Activated CD4-positive, alpha-beta T cell treated with anti-CD3 and anti-CD28 coated beads, Interleukin-2, amount 10 ng/mL, durations not matched to agents 7 days and 5 days (primary cell): ENCODE measurements around the gene PIGH. TPM values are rescaled to one million over a fixed set of nuclear protein-coding genes. Genes with fewer than 3 reads are reported as not detected.

ENCODE experiments used
- CTCF ChIA-PET: fragments of 350-600 bp; sonication (Branson Sonifier 250); formaldehyde crosslinking; loops from one replicate; lab custom pipeline; 2021; ENCODE audit warnings: antibody characterized with exemption; lab: Charles Lee
- POLR2A ChIA-PET: fragments of 350-600 bp; sonication (Branson Sonifier 250); formaldehyde crosslinking; loops from one replicate; lab custom pipeline; 2021; ENCODE audit warnings: antibody characterized with exemption; lab: Charles Lee
- DNase-seq: peaks from one replicate; pipeline ENCODE4 v3.0.0-alpha.2; 2020
- H3K27ac Mint-ChIP-seq: one replicate; pipeline ENCODE4 v1.8.0; 2021; ENCODE audit warnings: mild to moderate bottlenecking, moderate library complexity, mixed read lengths
- H3K27me3 Mint-ChIP-seq: one replicate; pipeline ENCODE4 v1.8.0; 2021; ENCODE audit warnings: mixed read lengths
- H3K36me3 Mint-ChIP-seq: one replicate; pipeline ENCODE4 v1.8.0; 2021; ENCODE audit warnings: low read depth, mixed read lengths
- H3K4me1 Mint-ChIP-seq: one replicate; pipeline ENCODE4 v1.8.0; 2021; ENCODE audit warnings: mixed read lengths
- H3K4me3 Mint-ChIP-seq: one replicate; pipeline ENCODE4 v1.8.0; 2021; ENCODE audit warnings: mild to moderate bottlenecking, moderate library complexity, mixed read lengths
- H3K9me3 Mint-ChIP-seq: one replicate; pipeline ENCODE4 v1.8.0; 2021; ENCODE audit warnings: mixed read lengths
- total RNA-seq, 2 experiments: library from RNA; stranded (reverse); gene quantifications; one replicate each; pipeline ENCODE4 v1.2.3, GENCODE V29; 2021

PIGH gene, protein sequence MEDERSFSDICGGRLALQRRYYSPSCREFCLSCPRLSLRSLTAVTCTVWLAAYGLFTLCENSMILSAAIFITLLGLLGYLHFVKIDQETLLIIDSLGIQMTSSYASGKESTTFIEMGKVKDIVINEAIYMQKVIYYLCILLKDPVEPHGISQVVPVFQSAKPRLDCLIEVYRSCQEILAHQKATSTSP
- 10 to 100 TPM; 17.4 to 18.5 TPM for total RNA-seq

DNA sequence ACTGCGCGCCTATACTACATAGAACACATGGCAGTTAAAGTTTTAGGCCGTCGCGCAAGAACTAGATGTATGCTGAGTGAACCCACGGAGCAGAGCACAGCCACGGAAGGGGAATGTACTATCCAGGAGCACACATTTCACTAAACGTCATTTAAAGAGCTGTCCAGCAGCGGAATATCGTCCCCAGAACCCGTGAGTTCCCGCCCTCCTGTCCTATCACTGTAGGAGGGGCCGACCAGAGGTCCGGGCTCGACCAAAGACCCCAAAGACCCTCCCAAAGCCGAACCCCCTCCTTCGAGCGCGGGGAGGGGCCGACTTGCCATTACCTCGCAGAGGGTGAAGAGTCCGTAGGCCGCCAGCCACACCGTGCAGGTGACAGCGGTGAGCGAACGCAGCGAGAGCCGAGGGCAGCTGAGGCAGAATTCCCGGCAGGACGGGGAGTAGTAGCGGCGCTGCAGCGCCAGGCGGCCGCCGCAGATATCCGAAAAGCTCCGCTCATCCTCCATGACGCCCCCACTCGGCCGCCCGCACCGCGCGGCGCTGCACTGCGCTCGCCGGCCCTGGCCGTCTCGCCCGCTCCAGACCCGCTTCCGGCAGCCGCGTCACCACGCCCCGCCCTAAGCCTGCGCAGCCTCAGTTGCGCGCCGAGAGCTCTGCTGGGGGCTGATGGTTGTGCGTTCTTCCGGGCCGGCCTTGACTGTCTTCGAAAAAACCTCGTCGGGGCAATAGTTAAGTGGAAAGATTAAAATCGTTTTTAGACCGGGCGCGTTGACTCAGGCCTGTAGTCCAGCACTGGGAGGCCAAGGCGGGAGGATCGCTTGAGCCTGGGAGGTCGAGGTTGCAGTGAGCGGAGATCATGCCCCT is at the start of gene PIGH:
PIGH (minus strand) TSS at position 571 of the 864 bp plus-strand sequence; CDS start at position 506, 65 bp downstream.
- peaks cover 4% of the 10 kb centered on the region for H3K9me3 Mint-ChIP-seq
- H3K36me3 Mint-ChIP-seq: peaks cover 14% of the 10 kb centered on the region
- H3K4me1 Mint-ChIP-seq: peaks cover 40% of the 10 kb centered on the region
- ChIA-PET POLR2A (interaction anchor here (1.2 kb wide), 1 partner anchor 8 kb away, joined by 3 read pairs; no protein-coding TSS in a partner anchor), CTCF (interaction anchor here (0.6 to 2.5 kb wide), 34 partner anchors 9 to 243 kb away, joined by 3 to 12 read pairs (median 4); partner anchors contain the start of gene TMEM229B)
- peak within 1 kb of the TSS; percentile 91 for H3K27ac Mint-ChIP-seq
- H3K27me3 Mint-ChIP-seq: no peaks in the 10 kb centered on the region
- DNase-seq: peak; percentile 94
- peak within 1 kb of the TSS; percentile 92 for H3K4me3 Mint-ChIP-seq

DNA sequence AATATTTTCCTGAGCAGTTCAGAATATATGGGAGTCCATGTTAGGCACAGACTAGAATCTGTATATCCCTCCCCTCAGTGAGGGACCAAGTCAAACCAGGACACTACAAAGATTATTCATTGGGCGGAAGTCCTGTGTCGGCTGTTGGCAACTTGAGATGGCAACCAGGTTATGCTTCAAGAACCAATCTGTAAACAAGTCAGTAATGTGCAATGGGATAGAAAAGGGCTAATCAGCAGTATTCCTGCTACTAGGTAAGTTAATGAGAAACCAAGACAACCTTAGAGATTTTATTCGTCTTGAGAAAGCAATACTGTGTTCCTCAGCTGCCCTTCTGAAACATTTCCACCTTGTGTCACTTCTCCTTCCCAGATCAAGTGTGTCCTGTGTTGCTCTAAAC is 46.1 kb upstream of the PIGH start:
- Mint-ChIP-seq H3K36me3 (peaks cover 24% of the 10 kb centered on the region), H3K4me3 (no peak overlapping the region), H3K27ac (no peak overlapping the region), H3K9me3 (no peaks in the 10 kb centered on the region), H3K4me1 (peaks cover 17% of the 10 kb centered on the region), H3K27me3 (no peaks in the 10 kb centered on the region)
- ChIA-PET POLR2A (no interaction called here), CTCF (no interaction called here)
- DNase-seq: no peak

DNA sequence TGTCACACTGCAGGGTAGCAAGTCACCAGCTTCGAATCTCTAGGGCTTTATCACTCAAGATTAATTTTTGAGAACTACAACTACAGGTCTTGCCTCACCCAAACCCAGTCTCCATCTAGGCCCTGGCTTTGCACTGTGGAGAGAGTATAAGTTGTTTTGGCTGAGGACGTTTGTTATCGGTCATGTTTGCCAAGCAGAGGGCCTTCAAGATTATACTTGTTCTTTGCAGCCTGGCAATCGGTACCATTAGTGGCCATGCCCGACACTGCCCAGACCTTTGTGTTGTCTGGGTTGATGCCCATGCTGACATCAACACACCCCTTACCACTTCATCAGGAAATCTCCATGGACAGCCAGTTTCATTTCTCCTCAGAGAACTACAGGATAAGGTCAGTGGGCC is 45.3 kb upstream of the PIGH start:
- no peak overlapping the region for H3K27ac Mint-ChIP-seq
- CTCF ChIA-PET: no interaction called here
- no peak for DNase-seq
- H3K4me1 Mint-ChIP-seq: peaks cover 17% of the 10 kb centered on the region
- H3K27me3 Mint-ChIP-seq: no peaks in the 10 kb centered on the region
- POLR2A ChIA-PET: no interaction called here
- H3K9me3 Mint-ChIP-seq: no peaks in the 10 kb centered on the region
- H3K36me3 Mint-ChIP-seq: peaks cover 17% of the 10 kb centered on the region
- H3K4me3 Mint-ChIP-seq: no peak overlapping the region

DNA sequence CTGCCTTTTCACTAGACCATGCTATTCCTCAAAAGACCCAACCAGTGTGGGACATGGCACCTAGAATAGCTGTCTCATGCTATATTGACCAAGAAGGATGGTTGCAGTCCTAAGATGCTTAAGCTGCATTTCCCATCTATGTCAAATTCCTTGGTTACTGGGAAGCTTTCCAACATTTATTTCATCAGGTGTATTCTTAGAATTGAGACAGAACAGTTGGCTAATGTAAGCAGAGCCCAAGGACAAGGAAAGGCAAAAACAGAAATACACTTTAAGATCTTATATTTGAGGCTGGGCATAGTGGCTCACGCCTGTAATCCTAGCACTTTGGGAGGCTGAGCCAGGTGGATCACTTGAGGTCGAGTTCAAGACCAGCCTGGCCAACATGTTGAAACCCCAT is 44.4 kb upstream of the PIGH start:
- no peak for DNase-seq
- peaks cover 10% of the 10 kb centered on the region for H3K36me3 Mint-ChIP-seq
- H3K4me3 Mint-ChIP-seq: no peak overlapping the region
- no peak overlapping the region for H3K27ac Mint-ChIP-seq
- no peaks in the 10 kb centered on the region for H3K27me3 Mint-ChIP-seq
- CTCF ChIA-PET: no interaction called here
- POLR2A ChIA-PET: no interaction called here
- no peaks in the 10 kb centered on the region for H3K9me3 Mint-ChIP-seq
- peaks cover 17% of the 10 kb centered on the region for H3K4me1 Mint-ChIP-seq

DNA sequence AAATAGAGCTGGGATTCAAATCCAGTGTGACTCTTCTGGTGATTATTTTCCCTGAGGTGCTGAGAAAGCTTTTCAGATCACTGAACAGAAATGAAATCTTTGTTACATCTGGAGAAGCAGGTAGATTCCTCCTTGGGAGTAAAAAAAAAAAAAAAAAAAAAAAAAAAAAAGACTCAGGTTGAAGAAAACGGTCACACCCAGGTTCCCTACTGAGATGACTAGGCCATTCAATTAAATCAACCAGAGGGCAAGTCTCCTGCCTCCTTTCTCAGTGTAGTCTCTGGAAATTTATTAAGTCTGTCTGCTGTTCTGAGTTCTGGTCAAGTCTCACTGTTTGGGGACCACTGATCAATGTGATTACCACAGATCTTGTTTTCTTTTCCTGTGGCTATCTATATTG is 43.6 kb upstream of the PIGH start:
- no peak for DNase-seq
- Mint-ChIP-seq H3K4me1 (peaks cover 17% of the 10 kb centered on the region), H3K36me3 (peaks cover 10% of the 10 kb centered on the region), H3K9me3 (no peaks in the 10 kb centered on the region), H3K27me3 (no peaks in the 10 kb centered on the region), H3K4me3 (no peak overlapping the region), H3K27ac (no peak overlapping the region)
- CTCF ChIA-PET: no interaction called here
- POLR2A ChIA-PET: no interaction called here

DNA sequence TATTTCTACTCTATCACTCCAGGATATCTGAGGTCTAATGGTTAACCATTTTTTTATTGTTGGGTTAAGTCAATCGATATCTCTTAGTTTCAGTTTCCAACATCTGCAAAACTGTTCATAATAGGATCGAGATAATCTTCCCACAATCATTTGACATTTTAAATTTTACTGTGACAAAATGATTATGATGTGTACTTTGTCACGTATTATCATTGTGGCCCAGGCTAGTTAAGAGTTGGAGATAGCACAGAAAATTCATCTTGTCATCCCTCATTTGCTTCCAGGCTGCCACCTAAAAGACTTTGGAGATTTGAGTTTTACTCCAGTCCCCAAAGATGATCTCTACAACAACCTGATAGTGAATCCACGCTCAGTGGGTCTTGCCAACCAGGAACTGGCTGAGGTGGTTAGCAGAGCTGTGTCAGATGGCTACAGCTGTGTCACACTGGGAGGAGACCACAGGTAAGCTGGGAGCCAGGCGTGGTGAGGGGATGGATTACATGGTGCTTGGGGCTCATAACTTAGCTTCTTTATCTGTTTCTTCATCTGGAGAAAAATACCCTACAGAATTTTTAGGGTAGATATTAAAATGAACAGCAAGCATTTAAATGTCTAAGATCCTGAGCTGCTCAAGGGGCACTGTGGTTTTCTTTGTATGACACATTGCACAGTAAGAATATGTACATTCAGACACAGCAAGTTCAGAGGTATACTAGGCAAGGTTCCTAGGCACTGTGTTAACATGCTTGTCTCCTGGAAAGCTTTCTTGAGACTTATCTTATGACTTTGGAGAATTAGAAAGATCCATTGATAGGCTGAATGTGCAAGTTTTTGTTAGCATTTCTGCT is 42.1 kb upstream of the PIGH start:
- DNase-seq: no peak
- CTCF ChIA-PET: interaction anchor here (0.6 to 1.4 kb wide), 2 partner anchors 8 to 42 kb away, joined by 3 to 6 read pairs; partner anchors contain the start of gene PIGH
- H3K36me3 Mint-ChIP-seq: peaks cover 5% of the 10 kb centered on the region

DNA sequence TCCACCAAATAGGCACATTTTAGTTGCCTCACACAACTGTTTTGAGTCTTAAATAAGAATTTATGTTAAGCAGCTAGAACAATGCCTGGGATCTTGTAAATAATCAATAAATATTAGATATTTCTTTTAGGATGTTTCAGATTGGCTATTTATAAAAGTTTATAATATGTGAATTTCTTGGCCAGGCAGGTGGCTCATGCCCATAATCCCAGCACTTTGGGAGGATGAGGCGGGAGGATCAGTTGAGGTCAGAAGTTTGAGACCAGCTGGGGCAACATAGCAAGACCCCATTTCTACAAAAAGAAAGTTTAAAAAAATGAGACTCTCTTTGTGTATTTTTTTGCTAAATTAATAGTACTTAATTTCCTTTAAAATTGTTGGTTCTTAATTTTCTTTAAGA is 41.4 kb upstream of the PIGH start:
- POLR2A ChIA-PET: no interaction called here
- Mint-ChIP-seq H3K4me3 (no peak overlapping the region), H3K36me3 (peaks cover 3% of the 10 kb centered on the region), H3K9me3 (no peaks in the 10 kb centered on the region), H3K27ac (no peak overlapping the region), H3K27me3 (no peaks in the 10 kb centered on the region), H3K4me1 (peaks cover 17% of the 10 kb centered on the region)
- DNase-seq: no peak
- CTCF ChIA-PET: interaction anchor here (1.4 kb wide), 1 partner anchor 41 kb away, joined by 6 read pairs; the partner anchor contains the start of gene PIGH

More for the DNA sequence above, 42.1 kb upstream of the PIGH start:
- no peaks in the 10 kb centered on the region for H3K27me3 Mint-ChIP-seq
- peaks cover 17% of the 10 kb centered on the region for H3K4me1 Mint-ChIP-seq
- no peak overlapping the region for H3K27ac Mint-ChIP-seq
- H3K9me3 Mint-ChIP-seq: no peaks in the 10 kb centered on the region
- POLR2A ChIA-PET: no interaction called here
- H3K4me3 Mint-ChIP-seq: no peak overlapping the region

DNA sequence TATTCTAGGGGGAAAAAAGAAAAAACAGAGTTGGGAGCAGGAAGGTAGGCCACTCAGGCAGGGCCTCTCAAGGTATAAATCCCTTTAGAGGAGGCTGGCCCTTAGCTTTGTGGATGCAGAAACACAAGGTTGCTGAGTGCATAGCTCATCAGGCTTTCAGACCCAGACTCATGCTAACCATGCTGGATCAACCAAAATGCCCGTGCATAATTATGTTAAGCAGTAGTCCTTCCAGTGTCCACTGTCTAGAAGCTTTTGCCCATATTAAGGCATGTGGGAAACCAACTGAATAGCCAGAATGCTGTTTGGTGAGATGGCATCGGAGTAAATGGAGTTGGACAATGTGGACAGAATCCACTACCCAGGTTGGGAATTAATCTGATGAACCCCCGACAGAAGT is 38.6 kb upstream of the PIGH start:
- DNase-seq: no peak
- H3K27me3 Mint-ChIP-seq: no peaks in the 10 kb centered on the region
- H3K9me3 Mint-ChIP-seq: no peaks in the 10 kb centered on the region
- H3K4me1 Mint-ChIP-seq: peaks cover 11% of the 10 kb centered on the region
- H3K27ac Mint-ChIP-seq: no peak overlapping the region
- POLR2A ChIA-PET: no interaction called here
- H3K36me3 Mint-ChIP-seq: no peaks in the 10 kb centered on the region
- H3K4me3 Mint-ChIP-seq: no peak overlapping the region
- CTCF ChIA-PET: interaction anchor here (0.5 kb wide), 1 partner anchor 21 kb away, joined by 3 read pairs; no protein-coding TSS in a partner anchor

DNA sequence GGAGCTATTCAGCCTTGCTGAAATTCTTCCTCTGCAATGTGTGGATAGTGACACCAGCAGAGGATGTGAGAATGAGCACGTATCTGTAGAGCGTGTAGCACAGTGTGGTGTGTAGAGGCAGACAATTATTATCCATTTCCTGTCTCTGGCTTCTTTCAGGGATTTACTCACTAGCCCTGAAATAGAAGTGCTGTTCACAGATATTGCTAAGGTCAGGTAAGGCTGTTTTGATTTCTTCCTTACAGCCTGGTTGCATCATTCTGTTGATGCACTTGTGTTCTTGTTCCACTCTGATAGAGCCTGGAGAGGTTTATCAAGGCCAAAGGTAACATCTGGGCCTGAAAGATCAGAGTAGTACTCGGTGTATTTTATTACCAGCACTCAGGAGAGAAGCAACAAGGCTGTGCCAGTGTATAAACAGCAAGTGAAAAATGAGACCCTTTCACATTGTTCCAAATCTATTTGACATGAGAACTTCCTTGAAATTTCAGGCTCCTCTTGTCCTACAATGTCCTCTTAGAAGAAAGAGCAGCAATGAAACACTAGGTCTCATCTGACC is 36.4 kb upstream of the PIGH start:
- CTCF ChIA-PET: interaction anchor here (0.9 to 2.2 kb wide), 3 partner anchors 20 to 68 kb away, joined by 3 to 5 read pairs (median 3); no protein-coding TSS in a partner anchor
- H3K36me3 Mint-ChIP-seq: no peaks in the 10 kb centered on the region
- no peak overlapping the region for H3K4me3 Mint-ChIP-seq
- no peak overlapping the region for H3K27ac Mint-ChIP-seq
- H3K9me3 Mint-ChIP-seq: no peaks in the 10 kb centered on the region
- no peak for DNase-seq
- no peaks in the 10 kb centered on the region for H3K4me1 Mint-ChIP-seq
- no peaks in the 10 kb centered on the region for H3K27me3 Mint-ChIP-seq
- POLR2A ChIA-PET: no interaction called here

DNA sequence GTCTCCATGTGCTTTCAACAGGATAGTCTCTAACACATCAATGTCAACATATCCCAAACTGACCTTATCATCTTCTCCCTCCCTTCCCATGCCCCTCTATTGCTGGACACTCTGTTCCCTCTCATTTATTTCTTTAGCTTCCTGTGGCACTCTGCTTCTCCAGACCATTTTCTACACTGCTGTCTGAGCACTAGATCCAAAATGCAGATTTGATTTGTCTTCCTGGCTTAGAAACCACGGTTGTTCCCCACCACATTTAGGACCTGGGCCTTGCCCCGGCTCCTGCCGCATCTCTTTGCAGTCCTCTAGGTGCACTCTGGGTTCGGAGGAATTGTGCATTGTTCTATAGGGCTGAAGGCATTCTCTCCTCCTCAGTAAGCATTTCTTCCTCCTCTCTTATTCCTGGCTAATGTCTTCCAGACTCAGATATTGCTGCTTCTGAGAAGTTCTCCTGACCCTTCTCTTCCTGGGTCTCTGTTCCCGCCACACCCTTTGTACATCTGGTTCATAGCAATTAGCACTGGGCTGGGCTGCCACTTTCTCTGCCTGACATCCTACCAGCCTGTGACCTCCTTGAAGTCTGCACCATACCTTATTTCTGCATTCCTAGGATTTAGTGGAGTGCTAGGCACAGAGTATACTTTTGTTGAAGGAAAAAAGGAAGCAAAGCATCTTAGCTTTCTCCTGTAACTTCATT is 33.5 kb upstream of the PIGH start:
- ChIA-PET POLR2A (interaction anchor here (0.6 kb wide), 1 partner anchor 19 kb away, joined by 4 read pairs; no protein-coding TSS in a partner anchor), CTCF (interaction anchor here (1.0 kb wide), 1 partner anchor 19 kb away, joined by 3 read pairs; no protein-coding TSS in a partner anchor)
- H3K27me3 Mint-ChIP-seq: no peaks in the 10 kb centered on the region
- no peak for DNase-seq
- H3K4me1 Mint-ChIP-seq: no peaks in the 10 kb centered on the region
- H3K36me3 Mint-ChIP-seq: no peaks in the 10 kb centered on the region
- no peaks in the 10 kb centered on the region for H3K9me3 Mint-ChIP-seq
- H3K4me3 Mint-ChIP-seq: no peak overlapping the region
- no peak overlapping the region for H3K27ac Mint-ChIP-seq

DNA sequence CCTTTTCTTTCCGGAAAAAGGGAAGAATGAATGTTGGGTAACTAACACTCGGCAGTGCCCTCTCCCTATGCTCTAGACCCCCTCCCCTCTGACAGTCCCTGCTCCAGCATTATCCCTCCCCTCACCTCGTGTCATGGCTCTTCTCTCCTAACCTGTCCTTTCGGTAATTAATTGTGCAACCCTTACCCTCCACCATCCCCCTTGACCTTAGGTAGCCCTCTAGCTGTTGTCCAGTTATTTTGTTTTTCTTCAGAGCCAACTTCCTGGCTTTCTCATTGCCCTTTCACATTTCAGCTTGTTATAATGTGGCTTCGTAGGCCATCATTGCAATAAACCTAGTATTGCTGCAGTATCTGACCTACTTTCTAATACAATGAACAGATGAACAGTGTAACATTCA is 30.9 kb upstream of the PIGH start:
- Mint-ChIP-seq H3K36me3 (no peaks in the 10 kb centered on the region), H3K4me3 (no peak overlapping the region), H3K4me1 (no peaks in the 10 kb centered on the region), H3K27ac (no peak overlapping the region), H3K27me3 (no peaks in the 10 kb centered on the region), H3K9me3 (no peaks in the 10 kb centered on the region)
- CTCF ChIA-PET: interaction anchor here (0.8 kb wide), 1 partner anchor 1826 kb away, joined by 3 read pairs; no protein-coding TSS in a partner anchor
- POLR2A ChIA-PET: no interaction called here
- DNase-seq: no peak

DNA sequence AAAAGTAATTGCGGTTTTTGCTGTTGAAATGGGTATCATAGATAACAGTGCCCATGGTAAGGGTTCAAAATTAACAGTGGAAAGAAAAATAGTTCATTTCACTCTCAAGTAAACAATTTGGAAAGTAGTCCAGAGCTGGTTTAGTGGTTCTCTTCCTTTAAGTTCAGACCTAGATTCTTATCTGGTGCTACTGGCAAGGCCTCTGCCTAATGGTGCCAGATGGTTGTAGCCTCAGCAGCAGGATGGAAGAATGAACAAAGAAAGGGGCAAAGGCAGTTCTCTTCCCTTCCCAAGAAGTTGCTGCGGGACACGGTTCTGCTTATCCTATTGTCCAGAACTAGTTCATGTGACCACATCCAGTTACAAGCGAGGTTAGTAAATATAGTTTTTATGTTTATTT is 30.1 kb upstream of the PIGH start:
- no peaks in the 10 kb centered on the region for H3K4me1 Mint-ChIP-seq
- H3K9me3 Mint-ChIP-seq: no peaks in the 10 kb centered on the region
- no peaks in the 10 kb centered on the region for H3K36me3 Mint-ChIP-seq
- CTCF ChIA-PET: no interaction called here
- no peak for DNase-seq
- no peaks in the 10 kb centered on the region for H3K27me3 Mint-ChIP-seq
- POLR2A ChIA-PET: no interaction called here
- H3K4me3 Mint-ChIP-seq: no peak overlapping the region
- no peak overlapping the region for H3K27ac Mint-ChIP-seq
